ENCODE results near the gene VPS52. TPM values are rescaled to one million over a fixed set of nuclear protein-coding genes. Genes with fewer than 3 reads are reported as not detected.

VPS52 gene
- total and polyA plus RNA-seq, 9 of the 15 experiments (the other 6 are each of a cell fraction or from before 2014, with no cell fraction given): 24.4 to 103 (median 40.2) TPM

GRCh38 chr6:33298773-33299236 is 27.1 kb upstream of the VPS52 start, which contains the start of gene RGL2 (continued):
- TF ChIP-seq DEAF1 (CRISPR knock-in tag; IDR thresholded peaks at IDR 0.05) (0 out of 2 replicates have a peak, but pooled peaks have one; percentile 15), MEIS2 (IDR thresholded peaks at IDR 0.05; ENCODE audit: partially characterized antibody) (no peak), ZNF740 (CRISPR knock-in tag; IDR thresholded peaks at IDR 0.05) (peak; percentile 90), ZNF740 (tag; IDR thresholded peaks at IDR 0.05) (peak in 1 of 2 experiments; percentile 73; a peak in 2 of 4 replicates), HBP1 (CRISPR knock-in tag; IDR thresholded peaks at IDR 0.05) (peak; percentile 65; the same call in 1 of the 2 replicates), KDM2B (CRISPR knock-in tag; IDR thresholded peaks at IDR 0.05) (0 out of 2 replicates have a peak, but pooled peaks have one; percentile 31), GABPA (tag; conservative IDR thresholded peaks at IDR 0.05; ENCODE audit: low read depth) (no peak), HDAC6 (IDR thresholded peaks at IDR 0.05; ENCODE audit: low read depth, low read length) (no peak), ZNF280A (IDR thresholded peaks at IDR 0.05; ENCODE audit: low read depth, partially characterized antibody) (no peak), BCOR (IDR thresholded peaks at IDR 0.05) (no peak), GMEB1 (CRISPR knock-in tag; IDR thresholded peaks at IDR 0.05) (0 out of 2 replicates have a peak, but pooled peaks have one; percentile 37), E2F6 (IDR thresholded peaks at IDR 0.05; ENCODE audit: borderline replicate concordance in 1 of 2, extremely low read depth in 1 of 2, insufficient read depth in 1 of 2, insufficient read length in 1 of 2, low read depth in 1 of 2, low read length in 1 of 2, poor library complexity in 1 of 2, severe bottlenecking in 1 of 2) (peak in 1 of 2 experiments; percentile 52), ZBTB11 (CRISPR knock-in tag; IDR thresholded peaks at IDR 0.05) (no peak)
